Neural progenitor cell (in vitro differentiated cells): ENCODE results near the gene TC2N. TPM values are rescaled to one million over a fixed set of nuclear protein-coding genes. Genes with fewer than 3 reads are reported as not detected.

ENCODE experiments used
- DNase-seq: peaks from one replicate; pipeline ENCODE4 v3.0.0-alpha.2; 2016; ENCODE audit warnings: low spot score
- H2AFZ ChIP-seq: fragments of 200-600 bp; sonication (generic); replicated peaks from 2 replicates; pipeline ENCODE4 v1.6.1; 2016; ENCODE audit warnings: antibody characterized with exemption
- H3F3A ChIP-seq: fragments of 200-600 bp; sonication (generic); 2 replicates; pipeline ENCODE4 v1.6.1; 2016; ENCODE audit warnings: antibody characterized with exemption, low read depth
- H3K27ac ChIP-seq: fragments of 200-600 bp; sonication (generic); 2 replicates; pipeline ENCODE4 v1.5.1; 2016; ENCODE audit warnings: mild to moderate bottlenecking
- H3K27me3 ChIP-seq: fragments of 200-600 bp; sonication (generic); 2 replicates; pipeline ENCODE4 v1.6.1; 2016; ENCODE audit warnings: mild to moderate bottlenecking, moderate library complexity
- H3K36me3 ChIP-seq: fragments of 200-600 bp; sonication (generic); 2 replicates; pipeline ENCODE4 v1.5.1; 2016
- H3K4me1 ChIP-seq: fragments of 200-600 bp; sonication (generic); 2 replicates; pipeline ENCODE4 v1.6.1; 2016; ENCODE audit warnings: mixed run types
- H3K4me2 ChIP-seq: fragments of 200-600 bp; sonication (generic); 2 replicates; pipeline ENCODE4 v1.6.1; 2016
- H3K4me3 ChIP-seq: fragments of 200-600 bp; sonication (generic); 2 replicates; pipeline ENCODE4 v1.5.1; 2016
- H3K79me2 ChIP-seq: fragments of 200-600 bp; sonication (generic); 2 replicates; pipeline ENCODE4 v1.6.1; 2016; ENCODE audit warnings: low read depth
- H3K9ac ChIP-seq: fragments of 200-600 bp; sonication (generic); 2 replicates; pipeline ENCODE4 v1.6.1; 2016
- H3K9me3 ChIP-seq: fragments of 200-600 bp; sonication (generic); 2 replicates; pipeline ENCODE4 v1.5.1; 2016; ENCODE audit warnings: low read depth
- H4K20me1 ChIP-seq: fragments of 200-600 bp; sonication (generic); 2 replicates; pipeline ENCODE4 v1.6.1; 2016; ENCODE audit warnings: low read depth
- H3K27ac Mint-ChIP-seq: 3 replicates; pipeline ENCODE4 v1.8.0; 2021; ENCODE audit warnings: mixed read lengths
- H3K27me3 Mint-ChIP-seq: 2 replicates; pipeline ENCODE4 v1.8.0; 2022; ENCODE audit warnings: low read depth, mild to moderate bottlenecking, inconsistent platforms, moderate library complexity, mixed read lengths; ENCODE audit not compliant: insufficient read depth
- H3K36me3 Mint-ChIP-seq: 3 replicates; pipeline ENCODE4 v1.8.0; 2021; ENCODE audit warnings: mixed read lengths
- H3K4me1 Mint-ChIP-seq: 3 replicates; pipeline ENCODE4 v1.8.0; 2021; ENCODE audit warnings: mixed read lengths
- H3K4me3 Mint-ChIP-seq: 3 replicates; pipeline ENCODE4 v1.8.0; 2021; ENCODE audit warnings: mild to moderate bottlenecking, moderate library complexity, mixed read lengths
- H3K9me3 Mint-ChIP-seq: 3 replicates; pipeline ENCODE4 v1.8.0; 2020; ENCODE audit warnings: mixed read lengths
- CTCF ChIP-seq: fragments of 200-600 bp; sonication (generic); IDR thresholded peaks from 2 replicates; pipeline ENCODE4 v1.5.1; 2017; ENCODE audit warnings: antibody characterized with exemption, mild to moderate bottlenecking
- EZH2 ChIP-seq: fragments of 200-600 bp; sonication (generic); IDR thresholded peaks from 2 replicates; pipeline ENCODE4 v1.6.1; 2017; ENCODE audit warnings: antibody characterized with exemption, mild to moderate bottlenecking, moderate library complexity
- EZH2phosphoT487 ChIP-seq: fragments of 200-600 bp; sonication (generic); IDR thresholded peaks from 2 replicates; pipeline ENCODE4 v1.6.1; 2017; ENCODE audit warnings: antibody characterized with exemption
- total RNA-seq: library from RNA; depleted of rRNA; stranded (reverse); fragments of >200 nt; gene quantifications from 2 replicates; pipeline ENCODE4 v1.2.3, GENCODE V29; 2015; ENCODE audit warnings: low replicate concordance

Gene TC2N
- total RNA-seq, 1 donor from 2014 or later, result 5.8 TPM

- H3K4me3 Mint-ChIP-seq, result no peak overlapping the region
- H3K9me3 ChIP-seq, result no peaks in the 10 kb centered on the region
- no peaks in the 10 kb centered on the region for H3F3A ChIP-seq
- H3K9ac ChIP-seq, result no peak overlapping the region
- H3K27ac Mint-ChIP-seq, result no peak overlapping the region
- no peak for TF ChIP-seq CTCF
- TF ChIP-seq EZH2, result no peak
- TF ChIP-seq EZH2phosphoT487, result no peak
- H3K4me1 ChIP-seq, result no peaks in the 10 kb centered on the region
- H3K4me2 ChIP-seq, result no peak overlapping the region
- no peak for DNase-seq
- peaks cover 12% of the 10 kb centered on the region for H3K27me3 Mint-ChIP-seq
- H3K79me2 ChIP-seq, result no peaks in the 10 kb centered on the region
- H3K36me3 Mint-ChIP-seq, result no peaks in the 10 kb centered on the region
- no peaks in the 10 kb centered on the region for H3K36me3 ChIP-seq
- H3K27ac ChIP-seq, result no peak overlapping the region
- H2AFZ ChIP-seq, result no peak overlapping the region
- H3K4me1 Mint-ChIP-seq, result peaks cover 9% of the 10 kb centered on the region
- H3K4me3 ChIP-seq, result no peak overlapping the region
- no peaks in the 10 kb centered on the region for H3K9me3 Mint-ChIP-seq
- H4K20me1 ChIP-seq, result no peaks in the 10 kb centered on the region
- no peaks in the 10 kb centered on the region for H3K27me3 ChIP-seq
Observed at GRCh38 chr14:91901449-91902226, 34.3 kb upstream of the TC2N start.

GRCh38 chr14:91899806-91900205, 32.5 kb upstream of the TC2N start:
- no peaks in the 10 kb centered on the region for H3K27me3 ChIP-seq
- no peaks in the 10 kb centered on the region for H3K36me3 Mint-ChIP-seq
- H3K27ac Mint-ChIP-seq, result no peak overlapping the region
- H3K36me3 ChIP-seq, result no peaks in the 10 kb centered on the region
- no peak for TF ChIP-seq EZH2phosphoT487
- no peak for TF ChIP-seq CTCF
- no peak for TF ChIP-seq EZH2
- H3K9ac ChIP-seq, result no peak overlapping the region
- peaks cover 16% of the 10 kb centered on the region for H3K27me3 Mint-ChIP-seq
- H3K4me1 Mint-ChIP-seq, result peaks cover 12% of the 10 kb centered on the region
- H4K20me1 ChIP-seq, result no peaks in the 10 kb centered on the region
- no peak overlapping the region for H2AFZ ChIP-seq
- H3K9me3 Mint-ChIP-seq, result no peaks in the 10 kb centered on the region
- DNase-seq, result no peak
- no peak overlapping the region for H3K4me2 ChIP-seq
- H3K27ac ChIP-seq, result no peak overlapping the region
- H3K4me3 ChIP-seq, result no peak overlapping the region
- no peaks in the 10 kb centered on the region for H3F3A ChIP-seq
- no peaks in the 10 kb centered on the region for H3K79me2 ChIP-seq
- H3K9me3 ChIP-seq, result no peaks in the 10 kb centered on the region
- H3K4me1 ChIP-seq, result no peaks in the 10 kb centered on the region
- no peak overlapping the region for H3K4me3 Mint-ChIP-seq

DNA sequence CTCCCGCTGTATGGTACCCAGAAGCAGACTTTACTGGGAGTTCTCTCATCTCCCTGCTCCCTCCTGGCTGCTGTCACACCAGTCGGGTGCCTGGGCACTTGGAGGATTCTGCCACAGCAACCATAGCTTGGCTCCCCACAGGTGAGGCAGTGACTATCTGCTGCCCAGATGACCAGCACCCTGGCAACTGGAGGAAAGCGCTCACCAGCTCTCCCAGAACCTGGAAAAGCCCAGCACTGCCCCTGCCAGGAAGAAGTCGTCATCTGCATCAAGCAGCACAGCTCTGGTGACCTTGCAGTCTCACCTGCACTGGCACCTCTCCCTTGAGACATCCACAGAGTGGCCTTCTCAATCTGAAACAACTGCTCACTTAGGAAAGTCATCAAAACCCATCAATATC, 31.9 kb upstream of the TC2N start:
- H3K27ac Mint-ChIP-seq, result no peak overlapping the region
- DNase-seq, result no peak
- H3K36me3 ChIP-seq, result no peaks in the 10 kb centered on the region

More for the DNA sequence above, 31.9 kb upstream of the TC2N start:
- no peaks in the 10 kb centered on the region for H3F3A ChIP-seq
- H3K4me3 ChIP-seq, result no peak overlapping the region
- Mint-ChIP-seq H3K9me3 (no peaks in the 10 kb centered on the region), H3K36me3 (no peaks in the 10 kb centered on the region), H3K27me3 (peaks cover 17% of the 10 kb centered on the region), H3K4me1 (peaks cover 12% of the 10 kb centered on the region), H3K4me3 (no peak overlapping the region)
- no peaks in the 10 kb centered on the region for H4K20me1 ChIP-seq
- no peaks in the 10 kb centered on the region for H3K4me1 ChIP-seq
- H3K9ac ChIP-seq, result no peak overlapping the region
- H3K79me2 ChIP-seq, result no peaks in the 10 kb centered on the region
- H3K4me2 ChIP-seq, result no peak overlapping the region
- no peaks in the 10 kb centered on the region for H3K9me3 ChIP-seq
- no peaks in the 10 kb centered on the region for H3K27me3 ChIP-seq
- H2AFZ ChIP-seq, result no peak overlapping the region
- H3K27ac ChIP-seq, result no peak overlapping the region
- TF ChIP-seq CTCF (no peak), EZH2 (no peak), EZH2phosphoT487 (no peak)
